Lower leg skin (tissue), 3 donors: ENCODE measurements around the gene DPP6.

ENCODE experiments used
- CTCF ChIP-seq, 3 donors: fragments of 450-650 bp; IDR thresholded peaks; one replicate each; pipeline ENCODE4 v1.5.1; 2016; ENCODE audit warnings: antibody characterized with exemption in 3 of 3, mild to moderate bottlenecking in 3 of 3, moderate library complexity in 2 of 3
- POLR2A ChIP-seq, 2 donors: fragments of 450-650 bp; IDR thresholded peaks; one replicate each; pipeline ENCODE4 v1.6.1; 2016 to 2017; ENCODE audit warnings: antibody characterized with exemption in 2 of 2, mild to moderate bottlenecking in 1 of 2, moderate library complexity in 1 of 2

- no peak for TF ChIP-seq POLR2A (IDR thresholded peaks at IDR 0.05)
- no peak for TF ChIP-seq CTCF (IDR thresholded peaks at IDR 0.05)
Observed at GRCh38 chr7:154183482-154183881, 131.3 kb downstream of the DPP6 start.
